Duodenal mucosa (tissue), 2 donors: ENCODE measurements around the gene RAPGEF5.
"Not testable (repeated sequence)": the region's sequence is repeated elsewhere in the genome, so short reads cannot be mapped to it uniquely, and the experiment has no call there.

Source experiments
- H3K27ac ChIP-seq: one replicate; pipeline ENCODE4 v1.7.0; 2013; ENCODE audit warnings: low read depth, low read length
- H3K27me3 ChIP-seq, 2 donors: one replicate each; pipeline ENCODE4 v1.7.0; 2013; ENCODE audit warnings: low read length in 2 of 2, control low read depth in 1 of 2; ENCODE audit not compliant: insufficient read depth in 2 of 2, control insufficient read depth in 1 of 2
- H3K36me3 ChIP-seq, 2 donors: one replicate each; pipeline ENCODE4 v1.7.0; 2013; ENCODE audit warnings: low read length in 2 of 2, control low read depth in 1 of 2; ENCODE audit not compliant: insufficient read depth in 2 of 2, control insufficient read depth in 1 of 2
- H3K4me1 ChIP-seq, 2 donors: one replicate each; pipeline ENCODE4 v1.7.0; 2013; ENCODE audit warnings: low read length in 2 of 2, control low read depth in 1 of 2; ENCODE audit not compliant: insufficient read depth in 2 of 2, control insufficient read depth in 1 of 2
- H3K4me3 ChIP-seq, 2 donors: one replicate each; pipeline ENCODE4 v1.7.0; 2013; ENCODE audit warnings: low read length in 2 of 2, low read depth in 1 of 2
- H3K9ac ChIP-seq, 2 donors: one replicate each; pipeline ENCODE4 v1.7.0; 2013; ENCODE audit warnings: low read length in 2 of 2, low read depth in 1 of 2
- H3K9me3 ChIP-seq, 2 donors: one replicate each; pipeline ENCODE4 v1.7.0; 2013; ENCODE audit warnings: low read length in 2 of 2, control low read depth in 1 of 2; ENCODE audit not compliant: control insufficient read depth in 1 of 2

RAPGEF5 gene

DNA sequence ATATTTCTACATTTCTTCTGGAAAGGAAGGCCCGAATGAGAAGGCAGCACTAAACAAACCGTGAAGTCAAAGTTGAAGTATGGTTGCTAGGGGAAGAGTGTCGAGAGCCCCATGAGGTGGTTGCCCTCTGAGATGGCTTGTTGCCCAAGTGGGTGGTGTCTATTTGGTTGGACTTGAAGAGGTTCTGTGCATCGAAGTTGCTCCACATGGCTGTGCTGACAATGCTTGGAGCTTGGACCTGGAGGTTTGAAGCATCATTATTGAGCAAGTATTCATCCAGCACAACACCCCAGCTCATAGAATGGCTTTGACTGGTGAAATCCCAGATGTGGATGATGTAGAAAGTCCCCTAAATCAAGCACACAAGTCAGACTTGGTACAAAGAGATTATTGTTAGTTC, 246.1 kb downstream of the RAPGEF5 start:
- H3K27me3 ChIP-seq, result no peaks in the 10 kb centered on the region
- no peaks in the 10 kb centered on the region for H3K4me1 ChIP-seq
- no peaks in the 10 kb centered on the region for H3K36me3 ChIP-seq
- no peak overlapping the region for H3K9ac ChIP-seq
- no peak overlapping the region for H3K4me3 ChIP-seq
- H3K9me3 ChIP-seq, result no peaks in the 10 kb centered on the region
- H3K27ac ChIP-seq, result no peak overlapping the region

- H3K9ac ChIP-seq, result no peak overlapping the region
- H3K9me3 ChIP-seq, result no peaks in the 10 kb centered on the region
- no peak overlapping the region for H3K4me3 ChIP-seq
- no peaks in the 10 kb centered on the region for H3K27me3 ChIP-seq
- H3K27ac ChIP-seq, result no peak overlapping the region
- no peaks in the 10 kb centered on the region for H3K4me1 ChIP-seq
- H3K36me3 ChIP-seq, result no peaks in the 10 kb centered on the region
Measured at GRCh38 chr7:22110227-22110839, 246.6 kb downstream of the RAPGEF5 start.

DNA sequence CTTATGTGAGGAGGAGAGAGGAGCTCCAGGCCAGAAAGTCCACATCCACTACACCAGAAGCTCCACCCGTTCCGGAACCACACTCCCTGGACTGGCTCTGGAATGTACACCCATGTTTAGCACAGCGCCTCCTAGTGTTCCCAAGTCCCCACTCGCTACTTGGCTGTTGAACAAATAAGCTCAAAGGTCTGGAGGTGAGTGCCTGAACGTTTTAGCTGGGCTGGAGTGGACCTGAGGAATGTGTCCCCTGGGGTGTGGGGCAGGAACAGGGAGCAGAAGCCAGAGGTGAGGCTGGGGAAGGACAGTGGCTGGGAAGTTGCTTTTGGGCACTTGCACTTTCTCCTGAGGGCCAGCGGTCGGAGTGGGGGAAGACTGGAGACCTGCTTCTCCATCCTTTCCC, 247.2 kb downstream of the RAPGEF5 start:
- H3K9me3 ChIP-seq, result no peaks in the 10 kb centered on the region
- H3K36me3 ChIP-seq, result no peaks in the 10 kb centered on the region
- no peaks in the 10 kb centered on the region for H3K4me1 ChIP-seq
- no peak overlapping the region for H3K27ac ChIP-seq
- H3K9ac ChIP-seq, result no peak overlapping the region
- no peaks in the 10 kb centered on the region for H3K27me3 ChIP-seq
- H3K4me3 ChIP-seq, result no peak overlapping the region

GRCh38 chr7:22108151-22108845, 248.7 kb downstream of the RAPGEF5 start:
- no peaks in the 10 kb centered on the region for H3K36me3 ChIP-seq
- H3K4me3 ChIP-seq, result no peak overlapping the region
- no peak overlapping the region for H3K9ac ChIP-seq
- peaks cover 0 to under 1% of the 10 kb centered on the region in 2 donors for H3K27me3 ChIP-seq
- no peaks in the 10 kb centered on the region for H3K9me3 ChIP-seq
- H3K4me1 ChIP-seq, result peaks cover 0 to 3% of the 10 kb centered on the region in 2 donors
- no peak overlapping the region for H3K27ac ChIP-seq

GRCh38 chr7:22105550-22105949, 251.4 kb downstream of the RAPGEF5 start:
- H3K36me3 ChIP-seq, result no peaks in the 10 kb centered on the region

GRCh38 chr7:22094413-22095342, 262.3 kb downstream of the RAPGEF5 start:
- Histone ChIP-seq H3K9me3 (no peaks in the 10 kb centered on the region), H3K36me3 (no peaks in the 10 kb centered on the region), H3K27ac (no peak overlapping the region), H3K27me3 (no peaks in the 10 kb centered on the region), H3K4me3 (no peak overlapping the region), H3K4me1 (no peaks in the 10 kb centered on the region), H3K9ac (no peak overlapping the region)

More at GRCh38 chr7:22105550-22105949, 251.4 kb downstream of the RAPGEF5 start:
- no peak overlapping the region for H3K27ac ChIP-seq
- H3K4me1 ChIP-seq, result peaks cover 0 to 3% of the 10 kb centered on the region in 2 donors
- H3K9me3 ChIP-seq, result no peaks in the 10 kb centered on the region
- no peak overlapping the region for H3K4me3 ChIP-seq
- H3K9ac ChIP-seq, result no peak overlapping the region
- H3K27me3 ChIP-seq, result peaks cover 2 to 4% of the 10 kb centered on the region in 2 donors

- Histone ChIP-seq H3K4me1 (no peaks in the 10 kb centered on the region), H3K36me3 (no peaks in the 10 kb centered on the region), H3K9ac (no peak overlapping the region), H3K27ac (no peak overlapping the region), H3K27me3 (no peaks in the 10 kb centered on the region), H3K4me3 (no peak overlapping the region), H3K9me3 (no peaks in the 10 kb centered on the region)
Measured at GRCh38 chr7:22093936-22094335, 263.0 kb downstream of the RAPGEF5 start.

- no peak overlapping the region for H3K4me3 ChIP-seq
Measured at GRCh38 chr7:22093001-22093400, 264.0 kb downstream of the RAPGEF5 start.

GRCh38 chr7:22090958-22091525, 265.9 kb downstream of the RAPGEF5 start:
- not testable (repeated sequence) for H3K9me3 ChIP-seq, H3K36me3 ChIP-seq, H3K4me3 ChIP-seq, H3K27me3 ChIP-seq, H3K27ac ChIP-seq, H3K4me1 ChIP-seq, H3K9ac ChIP-seq

More at GRCh38 chr7:22093001-22093400, 264.0 kb downstream of the RAPGEF5 start:
- no peaks in the 10 kb centered on the region for H3K4me1 ChIP-seq
- no peak overlapping the region for H3K9ac ChIP-seq
- H3K27me3 ChIP-seq, result no peaks in the 10 kb centered on the region
- no peaks in the 10 kb centered on the region for H3K36me3 ChIP-seq
- no peaks in the 10 kb centered on the region for H3K9me3 ChIP-seq
- no peak overlapping the region for H3K27ac ChIP-seq

DNA sequence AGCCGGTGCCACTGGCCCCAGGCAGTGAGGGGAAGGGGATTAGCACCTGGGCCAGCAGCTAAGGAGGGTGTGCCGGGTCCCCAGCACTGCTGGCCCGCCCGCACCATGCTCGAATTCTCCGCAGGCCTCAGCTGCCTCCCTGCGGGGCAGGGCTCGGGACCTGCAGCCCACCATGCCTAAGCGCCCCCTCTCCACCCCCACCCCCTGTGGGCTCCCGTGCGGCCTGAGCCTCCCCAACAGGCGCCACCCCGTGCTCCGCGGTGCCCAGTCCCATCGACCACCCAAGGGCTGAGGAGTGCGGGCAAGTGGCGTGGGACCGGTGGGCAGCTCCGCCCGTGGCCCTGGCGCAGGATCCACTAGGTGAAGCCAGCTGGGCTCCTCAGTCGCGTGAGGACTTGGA, 266.4 kb downstream of the RAPGEF5 start:
- Histone ChIP-seq H3K27ac (no peak overlapping the region), H3K27me3 (no peaks in the 10 kb centered on the region), H3K9ac (no peak overlapping the region), H3K4me3 (no peak overlapping the region), H3K4me1 (no peaks in the 10 kb centered on the region), H3K9me3 (no peaks in the 10 kb centered on the region), H3K36me3 (no peaks in the 10 kb centered on the region)
